ENCODE data around the gene SEMA4B. TPM values are rescaled to one million over a fixed set of nuclear protein-coding genes. Genes with fewer than 3 reads are reported as not detected.
"Not testable (repeated sequence)": the region's sequence is repeated elsewhere in the genome, so short reads cannot be mapped to it uniquely, and the experiment has no call there.

Gene SEMA4B
- 1.8 and 3.5 TPM in 2 replicates for total RNA-seq
- polyA plus RNA-seq (2012): 2.7 TPM

- DNase-seq (ENCODE audit: low read depth): peak; percentile 53
Observed at GRCh38 chr15:90201130-90201943, at the start of gene SEMA4B. Gene SEMA4B (plus strand): TSS chr15:90201330. CDS start chr15:90201579, 249 bp downstream.

GRCh38 chr15:90151989-90152645 lies 49.0 kb upstream of the SEMA4B start:
- no peak for DNase-seq (ENCODE audit: low read depth)

- DNase-seq (ENCODE audit: low read depth): no peak
Observed at GRCh38 chr15:90153658-90154057, 47.5 kb upstream of the SEMA4B start.

GRCh38 chr15:90154246-90154645 lies 46.9 kb upstream of the SEMA4B start:
- DNase-seq (ENCODE audit: low read depth): no peak

- DNase-seq (ENCODE audit: low read depth): peak; percentile 47
Observed at GRCh38 chr15:90154861-90155626, 46.1 kb upstream of the SEMA4B start.

GRCh38 chr15:90159213-90159612 lies 41.9 kb upstream of the SEMA4B start:
- DNase-seq (ENCODE audit: low read depth): no peak

- no peak for DNase-seq (ENCODE audit: low read depth)
Observed at GRCh38 chr15:90160781-90161727, 40.1 kb upstream of the SEMA4B start.

- DNase-seq (ENCODE audit: low read depth): no peak
Observed at GRCh38 chr15:90161950-90162361, 39.2 kb upstream of the SEMA4B start.

GRCh38 chr15:90162956-90163355 lies 38.2 kb upstream of the SEMA4B start:
- DNase-seq (ENCODE audit: low read depth): no peak

- not testable (repeated sequence) for DNase-seq (ENCODE audit: low read depth)
Observed at GRCh38 chr15:90164239-90164638, 36.9 kb upstream of the SEMA4B start.

- DNase-seq (ENCODE audit: low read depth): no peak
Observed at GRCh38 chr15:90165157-90165556, 36.0 kb upstream of the SEMA4B start.

GRCh38 chr15:90165659-90166489 lies 35.3 kb upstream of the SEMA4B start:
- peak; percentile 87 for DNase-seq (ENCODE audit: low read depth)

GRCh38 chr15:90167121-90167520 lies 34.0 kb upstream of the SEMA4B start:
- DNase-seq (ENCODE audit: low read depth): no peak

- DNase-seq (ENCODE audit: low read depth): no peak
Observed at GRCh38 chr15:90171623-90172022, 29.5 kb upstream of the SEMA4B start.

- DNase-seq (ENCODE audit: low read depth): no peak
Observed at GRCh38 chr15:90173372-90173771, 27.8 kb upstream of the SEMA4B start.

- peak; percentile 64 for DNase-seq (ENCODE audit: low read depth)
Observed at GRCh38 chr15:90174140-90174875, 26.8 kb upstream of the SEMA4B start.

- DNase-seq (ENCODE audit: low read depth): no peak
Observed at GRCh38 chr15:90177012-90177411, 24.1 kb upstream of the SEMA4B start.

- no peak for DNase-seq (ENCODE audit: low read depth)
Observed at GRCh38 chr15:90178468-90179435, 22.4 kb upstream of the SEMA4B start.
